SU-DHL-6 (cell line): ENCODE data around the gene SUGCT.

ENCODE experiments used
- CTCF ChIP-seq: fragments of 200-600 bp; sonication (generic); IDR thresholded peaks from one replicate; pipeline ENCODE4 v1.5.1; 2017; ENCODE audit warnings: antibody characterized with exemption, mild to moderate bottlenecking, low read length, moderate library complexity; ENCODE audit not compliant: insufficient read depth, poor library complexity, severe bottlenecking
- EZH2phosphoT487 ChIP-seq: fragments of 200-600 bp; sonication (generic), shearing (Covaris generic); conservative IDR thresholded peaks from 2 replicates; pipeline ENCODE4 v1.6.1; 2018; ENCODE audit warnings: mild to moderate bottlenecking, antibody characterized with exemption, low read length, moderate library complexity, mixed read lengths

DNA sequence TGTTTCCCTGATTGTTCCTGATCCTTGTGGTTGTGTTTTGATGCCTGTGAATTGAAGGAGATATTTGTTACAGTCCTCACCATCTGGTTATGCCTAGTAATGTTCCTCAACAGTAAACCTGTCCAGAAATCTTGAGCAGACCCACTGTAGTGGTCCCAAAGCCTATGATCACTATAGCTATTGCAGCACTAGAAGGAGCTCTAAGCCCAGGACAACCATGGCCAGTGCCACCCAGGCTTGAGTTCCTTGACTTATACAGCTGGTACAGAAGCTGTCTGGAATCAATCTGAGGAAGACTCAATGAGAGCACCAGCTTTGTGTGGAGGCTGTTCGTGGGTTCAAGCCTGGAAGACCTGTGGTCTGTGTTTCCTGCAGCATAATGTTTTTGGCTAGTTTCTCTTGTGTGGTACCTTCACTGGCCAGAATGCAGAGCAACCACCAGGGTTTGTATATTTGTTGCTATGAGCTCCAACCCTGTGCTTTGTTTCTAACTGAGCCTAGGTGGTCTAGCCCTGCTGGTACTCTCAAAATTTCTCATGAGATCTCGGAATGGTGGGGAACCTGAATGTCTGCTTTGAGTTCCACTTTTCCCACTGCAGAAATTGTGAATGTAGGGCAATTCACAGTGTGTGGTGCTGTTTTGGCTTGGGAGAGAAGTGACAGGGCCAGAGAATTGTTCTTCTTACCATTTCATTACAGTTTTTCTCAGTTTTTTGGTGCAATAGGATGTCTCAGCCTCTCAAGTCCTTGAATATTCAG lies 355.2 kb downstream of the SUGCT start:
- TF ChIP-seq CTCF (no peak), EZH2phosphoT487 (no peak)
